Stimulated activated CD8-positive, alpha-beta memory T cell treated with anti-CD3 and anti-CD28 coated beads, Interleukin-4, amount 100 ng/mL, for 48 hours (primary cell): ENCODE data around the gene PCDHGA1.
A peak's percentile ranks its signal among the peaks of the same experiment; 100 is the strongest.

Experiments used
- DNase-seq: peaks from one replicate; pipeline ENCODE4 v3.0.0-alpha.2; 2020

Gene PCDHGA1

GRCh38 chr5:141516672-141517025 lies 186.3 kb downstream of the PCDHGA1 start:
- DNase-seq, result no peak

GRCh38 chr5:141517312-141517711 lies 187.0 kb downstream of the PCDHGA1 start:
- no peak for DNase-seq

GRCh38 chr5:141517880-141518617 lies 187.7 kb downstream of the PCDHGA1 start:
- no peak for DNase-seq

DNA sequence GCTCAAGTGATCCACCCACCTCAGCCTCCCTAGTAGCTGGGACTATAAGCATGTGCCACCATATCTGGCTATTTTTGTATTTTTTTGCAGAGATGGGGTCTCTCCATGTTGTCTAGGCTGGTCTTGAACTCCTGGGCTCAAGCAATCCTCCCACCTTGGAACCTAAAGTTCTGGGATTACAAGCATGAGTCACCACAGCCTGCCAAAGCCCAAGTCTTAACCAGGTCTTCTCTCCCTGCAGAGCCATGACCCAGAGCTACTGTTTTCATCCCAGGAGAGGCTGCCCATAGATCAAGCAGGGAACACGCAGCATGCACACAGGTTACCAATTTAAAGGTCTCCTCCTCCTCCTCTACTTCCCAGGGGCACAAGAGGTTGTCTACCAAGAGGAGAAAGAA lies 188.3 kb downstream of the PCDHGA1 start:
- no peak for DNase-seq

DNA sequence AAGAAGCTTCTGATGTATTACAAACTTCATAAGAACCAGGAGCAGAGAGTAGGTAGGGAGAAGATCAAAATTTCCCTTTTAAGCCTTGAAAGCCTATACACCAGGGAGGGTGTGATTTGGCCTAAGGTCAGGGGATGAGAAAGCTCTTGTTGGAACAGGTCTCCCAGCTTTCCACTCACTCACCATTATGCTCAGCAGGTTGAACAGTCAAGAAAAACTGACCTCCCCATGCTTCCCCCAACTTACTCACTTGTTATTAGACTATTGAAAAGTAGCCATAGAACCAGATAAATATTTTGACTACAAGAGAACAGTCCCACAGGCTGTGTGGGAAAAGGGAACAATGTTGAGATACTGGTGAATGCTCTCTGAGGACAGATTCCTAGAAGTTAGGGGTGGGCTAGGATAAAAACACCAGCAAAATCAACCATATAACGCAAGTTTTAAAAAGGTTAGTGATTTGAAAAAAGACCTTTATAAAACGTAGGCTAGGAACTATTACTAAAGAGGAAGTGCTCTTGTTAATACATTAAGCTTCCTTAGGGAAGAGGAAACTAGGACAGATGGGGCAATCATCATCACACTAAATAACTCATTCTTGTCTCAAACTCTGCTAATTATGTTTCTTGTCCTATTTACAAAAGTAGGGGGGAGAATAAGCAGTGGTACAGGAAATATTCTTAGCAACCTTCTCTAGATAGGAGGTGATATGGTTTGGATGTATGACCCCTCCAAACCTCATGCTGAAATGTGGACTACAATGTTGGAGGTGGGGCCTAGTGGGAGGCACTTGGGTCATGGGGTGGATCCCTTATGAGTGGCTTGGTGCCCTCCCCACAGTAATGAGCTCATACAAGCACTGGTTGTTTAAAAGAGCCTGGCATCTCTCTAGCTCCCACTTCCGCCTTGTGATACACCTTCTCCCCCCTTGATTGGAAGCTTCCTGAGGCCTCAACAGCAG lies 189.6 kb downstream of the PCDHGA1 start:
- no peak for DNase-seq

- DNase-seq, result no peak
These were observed 191.0 kb downstream of the PCDHGA1 start for GRCh38 chr5:141521244-141521781.

DNA sequence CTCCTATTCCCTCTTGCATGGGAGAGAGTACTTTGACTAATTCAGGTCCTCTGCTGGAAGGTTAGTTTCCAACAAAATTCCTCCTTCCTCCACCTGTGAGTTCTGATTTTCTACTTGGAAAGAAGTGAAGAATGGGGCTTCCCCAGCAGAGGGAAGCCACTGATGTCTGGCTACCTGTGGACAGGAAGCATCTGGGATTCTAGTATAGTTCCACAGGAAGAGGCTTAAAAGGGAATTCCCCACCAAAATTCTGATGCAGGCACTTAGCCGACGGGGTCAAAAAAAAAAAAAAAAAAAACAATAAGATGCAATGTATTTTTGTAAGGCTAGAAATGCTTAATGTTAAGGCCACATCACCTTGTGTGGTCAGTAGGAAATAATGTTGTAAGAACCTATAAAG lies 192.0 kb downstream of the PCDHGA1 start:
- DNase-seq, result no peak

DNA sequence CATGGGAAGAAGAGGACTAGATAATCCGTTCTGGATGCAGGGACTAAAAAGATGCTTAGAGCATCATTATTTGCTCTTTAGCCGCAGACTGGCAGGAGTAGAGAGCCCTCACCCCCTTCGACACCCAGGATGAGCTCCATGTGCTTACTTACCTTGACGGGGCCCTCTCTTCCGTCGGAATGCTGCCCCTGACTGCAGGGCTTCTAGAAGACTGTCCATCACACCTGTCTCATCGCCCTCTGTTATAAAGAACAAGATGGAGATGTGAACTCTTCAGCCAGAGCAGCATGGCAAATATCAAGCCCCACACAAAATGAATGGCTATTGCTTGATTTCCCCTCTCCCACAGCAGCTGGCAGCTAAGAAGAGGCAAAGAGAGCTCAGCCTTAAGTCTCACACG lies 193.7 kb downstream of the PCDHGA1 start:
- no peak for DNase-seq

- DNase-seq, result peak; percentile 66
These were observed 194.6 kb downstream of the PCDHGA1 start for GRCh38 chr5:141524604-141525597.

- DNase-seq, result no peak
These were observed 195.3 kb downstream of the PCDHGA1 start for GRCh38 chr5:141525653-141526052.

DNA sequence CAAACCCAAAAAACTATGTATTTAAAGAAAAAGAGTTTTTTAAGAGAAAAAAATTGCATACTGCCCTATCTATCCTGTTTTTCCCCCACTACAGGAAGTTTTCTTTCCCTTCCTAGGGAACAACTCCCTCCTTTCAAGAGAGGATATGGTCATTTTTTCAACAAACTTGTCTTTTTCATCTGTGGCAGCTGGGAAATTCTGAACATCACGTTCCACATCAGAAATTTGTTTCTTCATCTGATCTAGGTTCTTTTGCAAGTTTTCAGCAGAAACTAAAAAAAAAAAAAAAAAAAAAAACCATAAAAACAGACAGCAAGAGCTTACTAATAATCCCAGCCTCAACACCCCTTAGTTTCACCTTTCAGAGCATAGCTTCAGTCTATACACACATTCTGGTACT lies 197.1 kb downstream of the PCDHGA1 start:
- DNase-seq, result no peak

DNA sequence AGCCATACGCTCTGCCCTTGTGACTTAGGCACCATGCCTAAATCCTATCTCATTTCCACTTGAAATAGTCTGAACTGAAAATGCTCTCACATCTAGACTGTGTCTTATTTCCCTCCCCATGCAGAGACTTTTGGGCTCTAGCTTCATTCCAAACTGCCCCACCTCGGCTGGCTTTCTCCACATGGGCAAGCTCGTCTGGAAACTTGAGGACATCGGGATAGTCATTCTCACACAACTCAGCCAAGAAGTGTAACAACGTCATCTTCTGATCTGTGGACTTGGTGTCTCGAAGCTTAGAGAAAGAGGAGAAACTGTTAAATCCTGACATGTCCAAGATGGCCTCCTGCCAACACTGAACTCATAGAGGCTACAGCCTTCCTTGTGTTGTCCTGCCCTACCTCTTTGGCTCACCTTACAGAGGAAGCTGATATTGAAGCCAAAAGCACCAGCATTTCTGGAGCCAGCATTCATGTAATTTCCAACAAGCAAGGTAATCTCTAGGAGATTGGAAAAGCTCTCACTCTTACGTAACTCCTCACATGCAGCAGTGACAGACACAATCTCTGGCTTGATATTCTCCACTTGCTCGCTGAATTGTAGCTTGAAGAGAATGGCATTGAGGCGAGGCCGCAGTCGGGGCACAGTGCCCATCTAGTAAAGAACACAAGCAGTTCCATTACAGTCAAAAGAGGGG lies 198.1 kb downstream of the PCDHGA1 start:
- no peak for DNase-seq

- DNase-seq, result no peak
These were observed 198.7 kb downstream of the PCDHGA1 start for GRCh38 chr5:141529002-141529401.

- no peak for DNase-seq
These were observed 199.6 kb downstream of the PCDHGA1 start for GRCh38 chr5:141529873-141530272.

DNA sequence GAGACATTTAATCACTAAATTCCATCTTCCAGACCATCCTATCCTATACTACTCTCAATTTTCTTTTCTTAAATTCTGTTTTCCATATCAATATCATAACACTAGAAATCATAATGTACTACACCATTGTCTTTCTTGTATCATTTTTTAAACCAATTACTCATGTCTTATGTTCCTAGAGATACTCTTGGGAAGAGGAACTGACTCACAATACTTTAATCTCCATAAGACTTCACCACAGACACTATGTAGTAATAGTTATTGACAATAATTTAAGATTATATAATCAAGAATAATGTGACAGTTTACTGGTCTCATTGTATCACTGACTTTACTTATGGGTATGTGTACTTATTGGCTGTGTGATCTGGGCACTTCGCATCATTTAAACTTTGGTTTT lies 202.4 kb downstream of the PCDHGA1 start:
- DNase-seq, result no peak

GRCh38 chr5:141533897-141534296 lies 203.6 kb downstream of the PCDHGA1 start:
- DNase-seq, result no peak

- no peak for DNase-seq
These were observed 204.3 kb downstream of the PCDHGA1 start for GRCh38 chr5:141534492-141535213.

- no peak for DNase-seq
These were observed 212.7 kb downstream of the PCDHGA1 start for GRCh38 chr5:141543053-141543452.

DNA sequence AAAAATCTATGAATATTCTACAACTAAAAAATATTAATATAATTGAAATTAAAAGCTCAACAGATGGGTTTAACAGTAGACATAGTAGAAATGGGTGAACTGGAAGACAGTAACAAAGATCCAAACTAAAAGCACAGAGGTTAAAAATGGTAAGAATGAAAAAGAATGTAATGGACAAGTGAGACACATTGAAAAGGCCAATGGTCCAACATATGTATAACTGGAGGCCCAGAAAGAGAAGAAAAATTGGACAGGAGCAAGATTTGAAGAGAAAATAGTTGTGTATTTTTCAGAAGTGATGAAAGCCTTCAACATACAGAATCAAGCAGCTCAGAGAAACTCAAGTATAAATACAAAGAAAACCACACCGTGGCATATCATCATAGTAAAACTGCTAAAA lies 217.2 kb downstream of the PCDHGA1 start:
- no peak for DNase-seq

- DNase-seq, result no peak
These were observed 217.6 kb downstream of the PCDHGA1 start for GRCh38 chr5:141547921-141548320.

DNA sequence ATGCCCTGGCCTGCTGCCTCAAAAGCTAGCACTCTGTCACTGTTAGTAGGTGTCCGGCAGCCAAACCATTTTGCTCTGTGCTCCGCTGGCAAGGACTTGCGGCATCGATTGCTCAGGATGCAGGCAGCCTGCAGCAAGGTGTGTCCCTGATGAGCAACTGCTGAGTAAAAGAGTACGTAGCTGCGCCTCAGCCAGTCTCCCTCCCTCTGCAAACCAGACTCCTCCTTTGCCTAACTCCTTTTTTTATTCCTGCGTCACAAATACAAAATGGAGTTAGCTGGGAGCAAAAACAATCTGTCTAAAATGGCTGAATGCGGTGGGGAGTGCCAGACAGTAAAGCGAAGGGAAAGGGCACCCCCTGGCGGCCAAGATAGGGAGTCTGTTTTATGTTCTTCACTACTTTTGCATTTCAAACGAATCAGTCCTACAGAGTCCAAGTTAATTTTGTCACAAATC lies 227.4 kb downstream of the PCDHGA1 start:
- peak; percentile 86 for DNase-seq
